ENCODE data around the gene CACNA1C.

The CACNA1C gene

DNA sequence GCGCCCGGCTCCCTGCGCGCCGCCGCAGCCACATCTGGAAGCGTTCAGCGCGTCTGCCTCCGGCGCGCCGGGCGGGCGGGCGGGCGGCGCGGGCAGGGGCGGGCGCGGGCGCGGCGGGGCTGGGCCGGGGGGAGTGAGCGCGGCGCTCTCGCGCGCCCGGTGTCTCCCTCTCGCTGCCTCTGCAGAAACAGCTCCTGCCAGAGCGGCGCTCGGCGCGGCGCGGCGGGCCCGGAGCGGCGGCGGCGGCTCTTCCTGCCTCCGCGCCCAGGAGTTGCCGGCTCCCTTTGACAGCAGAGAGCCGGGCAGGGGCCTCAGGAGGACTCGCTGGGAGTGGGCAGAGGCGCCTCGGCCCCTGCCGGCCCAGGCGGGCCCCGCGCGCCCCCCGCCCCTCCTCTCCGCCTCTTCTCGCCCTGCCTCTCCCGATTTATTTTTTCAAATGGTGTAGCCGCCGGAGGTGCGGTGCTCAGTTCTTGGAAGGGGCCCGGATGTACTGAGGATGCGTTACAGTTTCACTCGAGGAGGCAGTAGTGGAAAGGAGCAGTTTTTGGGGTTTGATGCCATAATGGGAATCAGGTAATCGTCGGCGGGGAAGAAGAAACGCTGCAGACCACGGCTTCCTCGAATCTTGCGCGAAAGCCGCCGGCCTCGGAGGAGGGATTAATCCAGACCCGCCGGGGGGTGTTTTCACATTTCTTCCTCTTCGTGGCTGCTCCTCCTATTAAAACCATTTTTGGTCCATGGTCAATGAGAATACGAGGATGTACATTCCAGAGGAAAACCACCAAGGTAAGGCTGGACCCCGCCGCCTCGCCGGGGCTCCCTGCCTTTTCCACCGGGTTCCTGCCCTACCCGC, at the start of gene CACNA1C:
CACNA1C (plus strand) TSS at position 162 of the 853 bp plus-strand sequence; CDS start at position 738, 576 bp downstream.
- Histone ChIP-seq H3K79me2 (ENCODE audit: control insufficient read depth, insufficient read depth, low read length, unreplicated experiment) (no peaks in the 10 kb centered on the region), H3K27me3 (ENCODE audit: insufficient read depth, low read length) (peaks cover 45% of the 10 kb centered on the region), H3K4me3 (ENCODE audit: low read depth, low read length) (peak within 1 kb of the TSS; percentile 83), H3K36me3 (ENCODE audit: insufficient read depth, low read length) (no peaks in the 10 kb centered on the region), H3K27ac (ENCODE audit: low read depth, low read length) (no peak within 1 kb of the TSS), H2AFZ (ENCODE audit: low read length, unreplicated experiment) (peak within 1 kb of the TSS; percentile 80), H3K4me1 (ENCODE audit: control insufficient read depth, insufficient read depth, low read length, unreplicated experiment) (peaks cover 13% of the 10 kb centered on the region)

DNA sequence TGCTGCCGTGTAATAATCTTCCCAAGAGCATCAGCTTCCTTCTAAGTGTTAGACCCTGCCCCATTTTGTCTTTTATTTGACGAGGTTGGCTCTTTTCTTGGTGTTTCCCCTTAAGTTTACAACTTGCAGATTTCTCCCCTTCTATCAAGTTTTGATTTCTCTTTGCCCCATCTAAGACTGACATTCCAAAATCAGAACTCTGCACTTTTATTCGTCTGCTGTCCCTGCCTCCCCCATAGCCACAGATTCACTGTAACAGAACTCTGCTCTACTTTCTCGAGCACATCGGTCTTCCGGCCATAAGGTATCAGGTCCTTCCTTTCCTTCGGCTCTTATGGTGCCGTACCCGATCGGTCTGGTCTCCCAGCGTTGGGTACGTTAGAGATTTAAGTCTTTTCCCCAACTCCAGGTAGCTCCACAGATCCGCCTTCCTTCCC, 49.1 kb upstream of the CACNA1C start:
- peaks cover 27% of the 10 kb centered on the region for H3K79me2 ChIP-seq (ENCODE audit: control insufficient read depth, insufficient read depth, low read length, unreplicated experiment)
- H3K27ac ChIP-seq (ENCODE audit: low read depth, low read length) = peak overlapping the region; percentile 72
- peak overlapping the region; percentile 63 for H2AFZ ChIP-seq (ENCODE audit: low read length, unreplicated experiment)
- no peaks in the 10 kb centered on the region for H3K27me3 ChIP-seq (ENCODE audit: insufficient read depth, low read length)
- peak overlapping the region; percentile 91 for H3K4me3 ChIP-seq (ENCODE audit: low read depth, low read length)
- H3K4me1 ChIP-seq (ENCODE audit: control insufficient read depth, insufficient read depth, low read length, unreplicated experiment) = peaks cover 12% of the 10 kb centered on the region
- no peaks in the 10 kb centered on the region for H3K36me3 ChIP-seq (ENCODE audit: insufficient read depth, low read length)

- Histone ChIP-seq H2AFZ (ENCODE audit: low read length, unreplicated experiment) (peak within 1 kb of the TSS; percentile 95), H3K27me3 (ENCODE audit: insufficient read depth, low read length) (no peaks in the 10 kb centered on the region), H3K4me1 (ENCODE audit: control insufficient read depth, insufficient read depth, low read length, unreplicated experiment) (peaks cover 12% of the 10 kb centered on the region), H3K79me2 (ENCODE audit: control insufficient read depth, insufficient read depth, low read length, unreplicated experiment) (peaks cover 27% of the 10 kb centered on the region), H3K27ac (ENCODE audit: low read depth, low read length) (peak within 1 kb of the TSS; percentile 72), H3K36me3 (ENCODE audit: insufficient read depth, low read length) (no peaks in the 10 kb centered on the region), H3K4me3 (ENCODE audit: low read depth, low read length) (peak within 1 kb of the TSS; percentile 91)
Observed at GRCh38 chr12:2004113-2004929, 48.5 kb upstream of the CACNA1C start, which contains the start of gene DCP1B. TSS of gene DCP1B (minus strand) at chr12:2004457. CDS start at chr12:2004431, 26 bp downstream.

DNA sequence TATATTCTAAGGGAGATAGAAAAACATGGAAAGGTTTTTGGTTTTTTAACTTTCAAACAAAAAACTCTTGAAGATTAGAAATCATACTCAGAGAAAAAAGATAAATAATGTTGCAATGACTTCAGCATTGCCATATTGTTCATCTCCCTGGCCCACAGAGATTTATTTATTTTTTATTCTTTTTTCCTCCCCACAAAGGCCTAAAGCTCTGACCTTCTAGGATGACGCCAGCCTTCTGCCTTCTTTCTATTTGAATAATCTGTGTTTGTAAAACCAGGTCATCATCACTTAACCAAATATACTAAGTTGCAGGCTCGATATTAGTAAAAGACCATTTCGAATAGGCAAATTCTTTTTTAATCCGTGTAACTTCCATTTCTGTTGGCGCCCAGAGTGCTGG, 44.1 kb upstream of the CACNA1C start:
- no peaks in the 10 kb centered on the region for H3K4me1 ChIP-seq (ENCODE audit: control insufficient read depth, insufficient read depth, low read length, unreplicated experiment)
- no peak overlapping the region for H2AFZ ChIP-seq (ENCODE audit: low read length, unreplicated experiment)
- H3K79me2 ChIP-seq (ENCODE audit: control insufficient read depth, insufficient read depth, low read length, unreplicated experiment) = peaks cover under 1% of the 10 kb centered on the region
- no peaks in the 10 kb centered on the region for H3K36me3 ChIP-seq (ENCODE audit: insufficient read depth, low read length)
- H3K4me3 ChIP-seq (ENCODE audit: low read depth, low read length) = no peak overlapping the region
- no peak overlapping the region for H3K27ac ChIP-seq (ENCODE audit: low read depth, low read length)
- H3K27me3 ChIP-seq (ENCODE audit: insufficient read depth, low read length) = no peaks in the 10 kb centered on the region

GRCh38 chr12:2009623-2010022, 43.2 kb upstream of the CACNA1C start:
- no peak overlapping the region for H3K4me3 ChIP-seq (ENCODE audit: low read depth, low read length)
- H3K27ac ChIP-seq (ENCODE audit: low read depth, low read length) = no peak overlapping the region
- H3K4me1 ChIP-seq (ENCODE audit: control insufficient read depth, insufficient read depth, low read length, unreplicated experiment) = no peaks in the 10 kb centered on the region

GRCh38 chr12:2011643-2012607, 40.9 kb upstream of the CACNA1C start:
- H3K27me3 ChIP-seq (ENCODE audit: insufficient read depth, low read length) = no peaks in the 10 kb centered on the region
- H2AFZ ChIP-seq (ENCODE audit: low read length, unreplicated experiment) = no peak overlapping the region
- no peak overlapping the region for H3K4me3 ChIP-seq (ENCODE audit: low read depth, low read length)
- no peaks in the 10 kb centered on the region for H3K36me3 ChIP-seq (ENCODE audit: insufficient read depth, low read length)
- H3K79me2 ChIP-seq (ENCODE audit: control insufficient read depth, insufficient read depth, low read length, unreplicated experiment) = no peaks in the 10 kb centered on the region
- H3K4me1 ChIP-seq (ENCODE audit: control insufficient read depth, insufficient read depth, low read length, unreplicated experiment) = no peaks in the 10 kb centered on the region
- no peak overlapping the region for H3K27ac ChIP-seq (ENCODE audit: low read depth, low read length)

More at GRCh38 chr12:2009623-2010022, 43.2 kb upstream of the CACNA1C start:
- Histone ChIP-seq H3K79me2 (ENCODE audit: control insufficient read depth, insufficient read depth, low read length, unreplicated experiment) (no peaks in the 10 kb centered on the region), H3K27me3 (ENCODE audit: insufficient read depth, low read length) (no peaks in the 10 kb centered on the region), H3K36me3 (ENCODE audit: insufficient read depth, low read length) (no peaks in the 10 kb centered on the region), H2AFZ (ENCODE audit: low read length, unreplicated experiment) (no peak overlapping the region)

DNA sequence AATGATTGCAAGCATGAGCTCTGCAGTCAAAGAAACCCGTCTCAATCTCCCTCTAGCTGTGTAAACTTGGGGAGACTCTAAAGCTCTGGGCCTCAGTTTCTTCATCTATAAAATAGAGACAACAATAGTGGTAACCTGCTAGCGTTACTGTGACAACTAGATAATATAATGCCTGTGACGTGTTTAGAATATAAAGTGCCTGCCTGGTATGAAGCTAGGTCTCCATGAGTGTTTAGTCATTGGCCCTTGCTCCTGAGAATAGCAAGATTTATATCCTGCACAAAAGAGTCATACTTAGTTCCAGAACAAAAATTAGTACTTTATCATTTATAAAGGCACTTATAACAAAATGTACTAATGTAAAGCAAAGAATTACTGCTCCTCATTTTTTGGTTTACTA, 39.7 kb upstream of the CACNA1C start:
- Histone ChIP-seq H3K4me3 (ENCODE audit: low read depth, low read length) (no peak overlapping the region), H3K36me3 (ENCODE audit: insufficient read depth, low read length) (no peaks in the 10 kb centered on the region), H3K4me1 (ENCODE audit: control insufficient read depth, insufficient read depth, low read length, unreplicated experiment) (no peaks in the 10 kb centered on the region), H3K27me3 (ENCODE audit: insufficient read depth, low read length) (no peaks in the 10 kb centered on the region), H2AFZ (ENCODE audit: low read length, unreplicated experiment) (no peak overlapping the region), H3K79me2 (ENCODE audit: control insufficient read depth, insufficient read depth, low read length, unreplicated experiment) (no peaks in the 10 kb centered on the region), H3K27ac (ENCODE audit: low read depth, low read length) (no peak overlapping the region)

DNA sequence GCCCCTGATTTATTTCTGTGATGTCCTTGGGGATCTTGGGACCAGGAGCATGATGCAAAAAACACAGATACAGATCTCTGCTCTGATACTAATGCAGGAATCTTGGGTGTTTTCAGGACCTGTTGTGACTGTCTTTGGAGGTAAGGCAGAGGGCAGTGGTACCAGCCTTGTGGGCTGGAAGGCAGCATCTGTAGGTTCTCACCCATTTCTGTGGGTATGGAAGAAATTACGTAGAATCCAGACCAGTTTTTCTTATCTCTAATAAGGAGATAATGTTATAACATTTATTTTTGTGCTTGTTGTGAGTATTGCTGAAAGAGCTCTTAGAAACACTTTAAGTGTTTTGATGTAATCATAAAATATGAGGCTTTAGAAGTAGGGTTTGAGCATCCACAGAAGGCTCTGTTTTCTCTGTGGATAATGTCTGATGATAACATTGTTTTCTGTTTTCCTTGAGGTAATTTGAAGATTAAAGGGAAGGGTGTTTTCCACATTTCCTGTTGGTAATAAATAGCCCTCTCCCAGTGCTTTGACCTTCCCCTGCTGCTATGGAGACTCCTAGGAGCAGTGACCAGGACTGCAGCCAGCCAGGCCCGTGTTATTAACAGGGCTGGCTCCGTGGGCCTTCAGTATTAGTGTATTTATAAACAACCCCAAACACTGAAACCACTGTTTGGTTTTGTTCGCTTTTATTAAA, 39.1 kb upstream of the CACNA1C start:
- H3K79me2 ChIP-seq (ENCODE audit: control insufficient read depth, insufficient read depth, low read length, unreplicated experiment) = no peaks in the 10 kb centered on the region
- H3K27me3 ChIP-seq (ENCODE audit: insufficient read depth, low read length) = no peaks in the 10 kb centered on the region
- H3K4me1 ChIP-seq (ENCODE audit: control insufficient read depth, insufficient read depth, low read length, unreplicated experiment) = no peaks in the 10 kb centered on the region
- H3K27ac ChIP-seq (ENCODE audit: low read depth, low read length) = no peak overlapping the region
- no peaks in the 10 kb centered on the region for H3K36me3 ChIP-seq (ENCODE audit: insufficient read depth, low read length)
- no peak overlapping the region for H2AFZ ChIP-seq (ENCODE audit: low read length, unreplicated experiment)
- H3K4me3 ChIP-seq (ENCODE audit: low read depth, low read length) = no peak overlapping the region

DNA sequence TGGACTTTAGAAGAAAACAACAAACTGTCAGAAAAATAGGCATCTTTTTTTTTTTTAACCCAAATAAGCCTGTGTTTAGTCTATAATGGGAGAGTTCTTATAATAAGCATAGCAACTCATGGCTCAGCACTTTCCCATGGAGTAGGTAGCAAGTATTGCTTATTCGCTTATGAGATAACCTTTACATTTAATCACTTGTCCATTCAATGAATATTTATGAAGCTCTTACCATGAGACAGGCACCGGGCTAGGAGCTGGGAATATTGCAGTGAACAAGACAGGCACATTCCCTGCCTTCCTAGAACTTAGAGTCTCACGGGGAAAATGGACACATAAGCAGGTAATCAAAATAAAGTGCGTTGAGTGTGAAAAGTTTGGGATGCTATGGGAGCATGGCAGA, 38.6 kb upstream of the CACNA1C start:
- Histone ChIP-seq H3K4me3 (ENCODE audit: low read depth, low read length) (no peak overlapping the region), H3K27me3 (ENCODE audit: insufficient read depth, low read length) (peaks cover 5% of the 10 kb centered on the region; the same call in 1 of the 2 replicates)

More for the DNA sequence above, 38.6 kb upstream of the CACNA1C start:
- Histone ChIP-seq H3K27ac (ENCODE audit: low read depth, low read length) (no peak overlapping the region), H3K4me1 (ENCODE audit: control insufficient read depth, insufficient read depth, low read length, unreplicated experiment) (no peaks in the 10 kb centered on the region), H2AFZ (ENCODE audit: low read length, unreplicated experiment) (no peak overlapping the region), H3K36me3 (ENCODE audit: insufficient read depth, low read length) (no peaks in the 10 kb centered on the region), H3K79me2 (ENCODE audit: control insufficient read depth, insufficient read depth, low read length, unreplicated experiment) (no peaks in the 10 kb centered on the region)
